ENCODE results near the gene CLDN10.
"Not testable (repeated sequence)": the region's sequence is repeated elsewhere in the genome, so short reads cannot be mapped to it uniquely, and the experiment has no call there.

CLDN10 gene, protein sequence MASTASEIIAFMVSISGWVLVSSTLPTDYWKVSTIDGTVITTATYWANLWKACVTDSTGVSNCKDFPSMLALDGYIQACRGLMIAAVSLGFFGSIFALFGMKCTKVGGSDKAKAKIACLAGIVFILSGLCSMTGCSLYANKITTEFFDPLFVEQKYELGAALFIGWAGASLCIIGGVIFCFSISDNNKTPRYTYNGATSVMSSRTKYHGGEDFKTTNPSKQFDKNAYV

GRCh38 chr13:95552539-95553441, at the start of gene CLDN10:
Gene CLDN10, plus strand, starts transcription at chr13:95552720. Its CDS starts 34 bp downstream, at chr13:95552754.
- no peak for DNase-seq (ENCODE audit: low read depth)

GRCh38 chr13:95503662-95504061, 48.9 kb upstream of the CLDN10 start:
- DNase-seq (ENCODE audit: low read depth): no peak

GRCh38 chr13:95505265-95505664, 47.3 kb upstream of the CLDN10 start:
- no peak for DNase-seq (ENCODE audit: low read depth)

DNA sequence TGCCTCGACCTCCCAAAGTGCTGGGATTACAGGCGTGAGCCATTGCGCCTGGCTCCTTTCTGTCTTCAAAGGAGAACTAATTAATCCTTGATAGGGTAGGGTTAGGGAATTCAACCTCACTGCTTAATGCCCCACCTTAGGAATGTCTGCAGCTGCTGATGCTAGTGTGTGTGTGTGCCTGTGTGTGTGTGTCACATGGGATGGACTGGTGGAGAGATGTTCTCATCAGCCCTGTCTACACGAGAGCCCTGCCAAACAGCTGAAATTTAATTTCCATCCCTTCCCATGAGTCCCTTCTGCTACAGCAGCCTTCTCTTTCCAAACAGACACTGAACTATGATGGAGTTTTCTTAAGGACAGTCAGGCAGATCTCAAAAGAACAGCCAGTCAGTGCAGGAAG, 46.5 kb upstream of the CLDN10 start:
- DNase-seq (ENCODE audit: low read depth): no peak

GRCh38 chr13:95507991-95508390, 44.5 kb upstream of the CLDN10 start:
- DNase-seq (ENCODE audit: low read depth): no peak

DNA sequence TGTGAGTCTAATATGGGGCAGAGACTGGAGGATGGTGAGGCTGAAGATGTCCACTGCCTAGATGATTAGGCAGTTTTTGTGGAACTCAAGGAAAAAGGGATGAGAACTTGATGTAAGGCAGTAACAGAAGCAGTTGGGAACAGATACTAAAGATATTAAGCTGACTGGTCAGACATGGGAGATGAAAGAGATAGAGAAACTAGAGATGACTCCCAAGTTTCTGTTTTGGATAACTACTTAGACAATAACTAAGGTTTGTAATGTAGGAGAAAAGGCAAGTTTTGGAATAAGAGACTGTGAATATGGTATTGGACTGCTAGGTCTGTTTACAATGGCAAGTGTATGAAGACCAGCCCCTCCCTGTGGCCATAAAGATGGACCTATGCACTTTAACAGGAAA, 43.5 kb upstream of the CLDN10 start:
- no peak for DNase-seq (ENCODE audit: low read depth)

DNA sequence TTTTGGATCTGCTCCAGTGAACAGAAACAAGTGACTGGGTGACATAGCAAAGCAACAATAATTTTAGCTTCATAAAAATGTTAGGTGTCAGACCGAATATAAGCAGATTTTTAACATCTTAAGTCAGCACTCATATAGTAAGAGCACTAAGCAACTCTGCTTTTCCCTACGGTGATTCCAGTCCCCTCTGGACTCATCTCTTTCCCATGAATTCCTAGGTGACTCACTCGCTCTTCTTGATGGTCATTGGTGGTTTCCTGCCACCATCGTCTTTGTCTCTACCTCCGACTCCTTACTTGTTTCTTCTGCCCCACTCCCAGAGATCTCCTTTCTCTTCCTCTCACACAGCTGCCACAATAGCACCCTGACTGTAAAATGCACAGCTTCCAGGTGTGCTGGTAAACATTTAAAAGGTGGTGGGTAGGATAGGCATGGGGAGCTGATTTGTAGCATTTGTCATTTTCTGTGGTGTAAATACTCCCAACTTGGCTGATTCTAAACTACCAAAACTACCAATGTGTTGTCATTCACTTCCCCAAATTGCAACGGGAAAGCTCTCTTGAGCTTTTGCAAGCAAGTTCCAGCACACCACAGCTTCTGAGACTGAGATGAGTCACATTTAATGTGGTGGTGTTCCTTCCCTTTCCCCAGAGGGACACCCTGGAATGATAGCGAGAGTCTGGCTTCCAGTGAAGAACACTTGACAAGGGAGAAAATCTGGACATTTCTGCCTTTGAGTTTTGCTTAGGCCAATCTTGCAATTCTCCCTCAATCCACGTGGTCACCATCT, 42.8 kb upstream of the CLDN10 start:
- DNase-seq (ENCODE audit: low read depth): no peak

GRCh38 chr13:95510950-95511349, 41.6 kb upstream of the CLDN10 start:
- DNase-seq (ENCODE audit: low read depth): no peak

- no peak for DNase-seq (ENCODE audit: low read depth)
Measured at GRCh38 chr13:95512424-95512823, 40.1 kb upstream of the CLDN10 start.

- no peak for DNase-seq (ENCODE audit: low read depth)
Measured at GRCh38 chr13:95512957-95513356, 39.6 kb upstream of the CLDN10 start.

GRCh38 chr13:95515606-95516005, 36.9 kb upstream of the CLDN10 start:
- DNase-seq (ENCODE audit: low read depth): not testable (repeated sequence)

DNA sequence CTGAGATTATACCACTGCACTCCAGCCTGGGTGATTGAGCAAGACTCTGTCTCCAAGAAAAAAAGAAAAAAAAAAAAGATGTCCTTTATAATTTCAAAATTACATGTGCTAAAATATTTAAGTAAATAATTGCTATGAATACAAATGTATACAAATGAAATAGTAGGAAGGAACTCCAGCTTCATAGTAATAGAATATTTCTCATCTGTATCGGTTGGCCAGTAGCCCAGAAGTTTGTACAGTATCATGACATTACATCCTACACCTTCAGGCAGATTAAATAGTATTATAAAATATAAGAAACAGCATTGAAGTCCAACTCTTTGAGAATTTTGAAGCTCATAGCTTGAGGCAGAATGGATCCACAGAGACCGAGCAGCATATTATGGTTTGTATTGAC, 36.5 kb upstream of the CLDN10 start:
- no peak for DNase-seq (ENCODE audit: low read depth)

GRCh38 chr13:95516492-95516891, 36.0 kb upstream of the CLDN10 start:
- no peak for DNase-seq (ENCODE audit: low read depth)

- DNase-seq (ENCODE audit: low read depth): no peak
Measured at GRCh38 chr13:95523598-95523997, 28.9 kb upstream of the CLDN10 start.

DNA sequence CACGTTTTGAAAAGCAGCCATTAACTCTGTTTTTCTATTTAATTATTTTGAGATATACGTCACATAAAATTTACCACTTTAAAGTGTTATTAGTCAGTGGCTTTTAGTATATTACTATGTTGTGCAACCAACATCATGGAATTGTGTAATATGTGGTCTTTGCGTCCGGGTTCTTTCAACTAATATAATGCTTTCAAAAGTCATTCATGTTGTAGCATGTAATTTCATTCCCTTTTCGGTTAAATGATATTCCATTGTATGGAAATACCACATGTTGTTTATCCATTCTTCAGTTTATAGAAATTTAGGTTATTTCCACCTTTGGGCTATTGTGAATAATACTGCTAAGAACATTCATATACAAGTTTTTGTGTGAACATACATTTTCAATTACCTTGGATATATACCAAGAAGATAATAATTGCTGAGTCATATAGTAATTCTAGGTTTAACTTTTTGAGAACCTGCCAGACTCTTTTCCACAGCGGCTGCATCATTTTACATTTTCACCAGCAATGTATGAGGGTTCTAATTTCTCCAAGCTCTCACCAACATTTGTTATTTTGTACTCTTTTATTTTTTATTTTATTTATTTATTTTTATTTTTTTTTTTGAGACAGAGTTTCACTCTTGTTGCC, 28.1 kb upstream of the CLDN10 start:
- DNase-seq (ENCODE audit: low read depth): no peak

GRCh38 chr13:95527955-95528354, 24.6 kb upstream of the CLDN10 start:
- DNase-seq (ENCODE audit: low read depth): no peak

DNA sequence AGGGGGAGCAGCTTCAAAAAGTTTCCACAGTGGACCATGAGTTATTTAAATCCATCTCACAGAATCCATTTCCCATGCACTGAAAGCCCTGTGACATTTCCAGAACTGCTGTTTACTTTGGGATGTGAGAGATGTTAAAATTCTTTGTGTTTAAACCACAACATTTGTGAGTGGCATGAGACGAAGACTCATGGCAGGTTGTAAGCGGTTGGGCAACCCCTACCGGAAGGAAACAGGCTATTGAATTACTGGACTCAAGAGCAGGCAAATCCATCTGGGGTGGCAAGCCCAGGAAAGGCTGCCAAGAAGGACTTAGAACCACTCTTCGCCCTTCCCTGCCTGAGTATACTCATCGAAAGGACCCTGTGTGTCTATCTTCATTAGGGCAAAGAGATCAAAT, 22.3 kb upstream of the CLDN10 start:
- no peak for DNase-seq (ENCODE audit: low read depth)

DNA sequence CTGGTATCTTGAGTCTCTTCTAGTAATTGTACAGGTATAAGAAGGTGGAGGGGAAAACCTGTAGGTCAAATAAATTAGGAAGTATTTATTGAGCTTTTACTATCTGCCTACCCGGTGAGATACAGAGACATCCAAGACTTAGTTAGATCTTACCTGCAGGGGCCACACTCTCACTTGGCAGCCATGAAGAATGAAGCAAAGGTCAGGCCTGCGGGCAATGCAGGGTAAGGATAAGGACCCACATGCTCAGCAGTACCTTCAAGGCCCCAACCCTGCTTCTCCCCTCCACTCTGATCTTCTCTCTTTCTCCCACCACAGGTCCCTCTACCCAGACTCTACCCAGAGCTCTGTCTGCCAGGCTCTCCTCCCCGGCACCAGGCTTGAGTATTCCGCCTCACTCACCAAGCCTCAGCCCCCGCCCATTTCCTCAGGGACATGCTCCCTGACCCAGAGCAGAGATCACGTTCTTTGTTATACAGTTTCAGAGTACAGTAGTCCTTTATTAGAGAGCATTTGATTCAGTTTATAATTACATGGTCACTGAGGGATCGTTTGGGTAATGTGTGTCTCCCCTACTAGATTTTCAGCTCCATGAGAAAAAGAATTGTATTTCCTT, 18.9 kb upstream of the CLDN10 start:
- DNase-seq (ENCODE audit: low read depth): no peak

DNA sequence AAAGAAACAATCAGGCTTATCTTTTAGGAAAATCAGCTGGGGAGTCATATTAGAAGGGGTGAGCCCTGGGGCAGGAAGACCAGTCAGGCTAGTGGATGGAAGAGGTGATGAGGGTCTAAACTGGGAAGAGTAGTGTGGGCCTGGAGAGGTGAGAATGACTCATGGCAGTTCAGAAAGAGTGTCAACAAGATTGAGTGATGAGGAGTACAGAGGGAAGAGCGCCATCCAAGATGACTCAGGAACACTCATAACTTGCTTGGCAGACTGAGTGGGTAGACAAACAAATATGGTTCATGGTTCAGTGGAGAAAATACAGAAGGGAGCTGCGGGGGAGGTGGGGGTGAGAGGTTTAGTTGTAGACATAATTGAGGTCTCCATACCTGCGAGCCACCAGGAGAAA, 17.3 kb upstream of the CLDN10 start:
- DNase-seq (ENCODE audit: low read depth): no peak

- DNase-seq (ENCODE audit: low read depth): no peak
Measured at GRCh38 chr13:95536632-95537241, 15.8 kb upstream of the CLDN10 start.

DNA sequence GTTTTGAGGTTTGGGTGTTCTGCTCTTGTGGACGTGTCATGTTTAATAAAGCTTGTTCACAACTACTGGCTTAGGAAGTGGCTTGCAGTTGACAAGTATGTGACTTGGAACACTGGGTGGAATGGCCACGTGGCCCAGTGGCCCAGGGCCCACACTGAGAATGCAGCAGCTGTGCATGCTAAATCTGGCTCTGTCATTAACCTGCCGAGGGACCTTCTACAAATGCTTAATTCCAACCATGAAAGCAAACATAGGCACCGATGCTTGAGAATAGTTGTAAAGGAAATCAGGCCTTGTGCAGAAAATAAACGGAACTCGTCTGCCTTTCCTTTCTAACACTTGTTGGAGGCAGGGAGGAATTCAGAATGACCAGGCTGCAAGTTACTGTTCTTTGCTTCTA, 11.6 kb upstream of the CLDN10 start:
- no peak for DNase-seq (ENCODE audit: low read depth)
